Ascending aorta (tissue), 2 donors: ENCODE results near the gene APBA3. TPM values are rescaled to one million over a fixed set of nuclear protein-coding genes. Genes with fewer than 3 reads are reported as not detected.

Experiments used
- DNase-seq, 2 donors: peaks; one replicate each; pipeline ENCODE4 v3.0.0-alpha.2; 2019; ENCODE audit warnings: low spot score in 2 of 2
- H3K27ac ChIP-seq, 2 donors: fragments of 200-600 bp; sonication (generic); one replicate each; pipeline ENCODE4 v1.5.1; 2016 to 2017; ENCODE audit warnings: mild to moderate bottlenecking in 1 of 2
- H3K27me3 ChIP-seq: fragments of 200-600 bp; sonication (generic); one replicate; pipeline ENCODE4 v1.5.1; 2017
- H3K36me3 ChIP-seq, 2 donors: fragments of 200-600 bp; sonication (generic); one replicate each; pipeline ENCODE4 v1.5.1; 2016
- H3K4me1 ChIP-seq, 2 donors: fragments of 200-600 bp; sonication (generic); one replicate each; pipeline ENCODE4 v1.5.1; 2016 to 2017; ENCODE audit warnings: mild to moderate bottlenecking in 1 of 2
- H3K4me3 ChIP-seq, 2 donors: fragments of 200-600 bp; sonication (generic); one replicate each; pipeline ENCODE4 v1.5.1; 2016 to 2017; ENCODE audit warnings: mild to moderate bottlenecking in 1 of 2
- H3K9me3 ChIP-seq, 2 donors: fragments of 200-600 bp; sonication (generic); one replicate each; pipeline ENCODE4 v1.5.1; 2016
- CTCF ChIP-seq, 3 experiments: fragments of 200-600 bp in 2 of 3; fragments of 450-650 bp in 1 of 3; sonication (generic) in 2 of 3; IDR thresholded peaks; one replicate each; pipeline ENCODE4 v1.5.1; 2016 to 2019; ENCODE audit warnings: antibody characterized with exemption in 3 of 3, mild to moderate bottlenecking in 1 of 3, moderate library complexity in 1 of 3
- intact Hi-C: fragments of 100-400 bp; cut with DNase I; formaldehyde crosslinking; loops from one replicate; pipeline ENCODE4 v1.15.1; 2023
- total RNA-seq: library from RNA; depleted of rRNA; stranded (reverse); fragments of >200 nt; gene quantifications from one replicate; pipeline ENCODE4 v1.1.0, GENCODE V29; 2016

APBA3 gene
- 58.9 TPM for total RNA-seq

- no peaks in the 10 kb centered on the region for H3K9me3 ChIP-seq
- H3K36me3 ChIP-seq = peaks cover 13 to 40% of the 10 kb centered on the region in 2 donors
- H3K27me3 ChIP-seq = no peaks in the 10 kb centered on the region
- intact Hi-C loops = loop anchor here (1.0 to 5.0 kb wide), 8 partner anchors 91 to 1206 kb away; partner anchors contain the start of genes ANKRD24, KDM4B, PIAS4 and SIRT6
- H3K4me1 ChIP-seq = peaks cover 9 to 22% of the 10 kb centered on the region in 2 donors
- TF ChIP-seq CTCF (IDR thresholded peaks at IDR 0.05) = peak; percentile 64 to 75 (median 68)
- H3K27ac ChIP-seq = peak within 1 kb of the TSS; percentile 87 to 98
- H3K4me3 ChIP-seq = peak within 1 kb of the TSS; percentile 88 to 95
- DNase-seq = peak; percentile 73 to 95
These were observed at the start of gene APBA3 for GRCh38 chr19:3761382-3762129. Gene APBA3, minus strand, starts transcription at chr19:3761692. Its CDS starts 1,428 bp downstream, at chr19:3760264.

GRCh38 chr19:3810708-3811355 lies 49.3 kb upstream of the APBA3 start:
- Histone ChIP-seq H3K9me3 (no peaks in the 10 kb centered on the region), H3K27ac (no peak overlapping the region), H3K4me3 (no peak overlapping the region), H3K4me1 (no peaks in the 10 kb centered on the region), H3K36me3 (no peaks in the 10 kb centered on the region), H3K27me3 (peaks cover 3% of the 10 kb centered on the region)
- intact Hi-C loops = no loop called here
- no peak for DNase-seq
- no peak for TF ChIP-seq CTCF (IDR thresholded peaks at IDR 0.05)

GRCh38 chr19:3809881-3810707 lies 48.6 kb upstream of the APBA3 start:
- no peaks in the 10 kb centered on the region for H3K36me3 ChIP-seq
- TF ChIP-seq CTCF (IDR thresholded peaks at IDR 0.05) = no peak
- H3K27ac ChIP-seq = no peak overlapping the region
- no peaks in the 10 kb centered on the region for H3K9me3 ChIP-seq
- H3K27me3 ChIP-seq = peaks cover 3% of the 10 kb centered on the region
- DNase-seq = no peak
- intact Hi-C loops = no loop called here
- no peak overlapping the region for H3K4me3 ChIP-seq
- H3K4me1 ChIP-seq = no peaks in the 10 kb centered on the region

- TF ChIP-seq CTCF (IDR thresholded peaks at IDR 0.05) = no peak
- intact Hi-C loops = no loop called here
- H3K27ac ChIP-seq = no peak overlapping the region
- DNase-seq = no peak
- no peak overlapping the region for H3K4me3 ChIP-seq
- no peaks in the 10 kb centered on the region for H3K9me3 ChIP-seq
- H3K27me3 ChIP-seq = peaks cover 3% of the 10 kb centered on the region
- no peaks in the 10 kb centered on the region for H3K36me3 ChIP-seq
- no peaks in the 10 kb centered on the region for H3K4me1 ChIP-seq
These were observed 47.1 kb upstream of the APBA3 start for GRCh38 chr19:3808420-3809143.
